Measurements from ENCODE around the gene TTC13. TPM values are rescaled to one million over a fixed set of nuclear protein-coding genes. Genes with fewer than 3 reads are reported as not detected.

TTC13 gene
- total RNA-seq, 1 donor from 2014 or later: 23.0 TPM

DNA sequence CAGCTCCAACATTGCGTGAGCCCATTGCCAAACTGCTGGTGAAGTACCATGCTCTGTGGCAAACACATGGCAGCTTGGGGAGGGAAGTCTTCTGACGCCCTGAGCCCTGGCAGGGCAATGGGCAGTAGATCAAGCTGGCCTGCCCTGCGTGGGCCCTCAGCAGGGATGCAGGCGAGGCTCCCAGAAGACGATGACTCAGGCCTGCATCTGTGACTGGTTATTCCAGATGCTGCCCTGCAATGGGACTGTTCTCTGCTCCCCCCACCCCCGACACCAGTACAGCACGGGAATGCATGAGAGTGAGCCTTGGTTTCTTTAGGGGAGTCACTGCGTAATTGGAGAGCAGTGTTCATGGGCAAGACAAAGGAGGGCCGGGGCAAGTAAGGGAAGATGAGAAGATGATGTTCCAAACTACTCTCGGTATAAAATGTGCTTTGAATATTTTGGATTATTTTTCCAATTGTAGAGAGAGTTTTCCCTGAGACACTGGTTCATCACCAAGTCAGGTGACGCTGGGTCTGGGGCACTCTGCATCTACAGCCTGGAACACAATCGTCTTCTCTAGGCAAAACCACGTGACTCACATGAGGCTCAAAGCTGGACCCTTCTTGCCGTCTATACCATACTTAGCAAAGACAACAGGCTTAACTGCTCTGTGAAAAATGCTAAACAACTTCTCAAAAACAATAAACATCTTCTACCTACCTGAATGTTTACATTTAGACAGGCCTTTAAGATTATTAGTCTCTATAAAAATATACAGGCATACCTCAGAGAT, 101.3 kb downstream of the TTC13 start:
- H3K4me3 Mint-ChIP-seq: no peak overlapping the region
- no peak for TF ChIP-seq EZH2phosphoT487 (IDR thresholded peaks at IDR 0.05)
- TF ChIP-seq, protein P1, sequence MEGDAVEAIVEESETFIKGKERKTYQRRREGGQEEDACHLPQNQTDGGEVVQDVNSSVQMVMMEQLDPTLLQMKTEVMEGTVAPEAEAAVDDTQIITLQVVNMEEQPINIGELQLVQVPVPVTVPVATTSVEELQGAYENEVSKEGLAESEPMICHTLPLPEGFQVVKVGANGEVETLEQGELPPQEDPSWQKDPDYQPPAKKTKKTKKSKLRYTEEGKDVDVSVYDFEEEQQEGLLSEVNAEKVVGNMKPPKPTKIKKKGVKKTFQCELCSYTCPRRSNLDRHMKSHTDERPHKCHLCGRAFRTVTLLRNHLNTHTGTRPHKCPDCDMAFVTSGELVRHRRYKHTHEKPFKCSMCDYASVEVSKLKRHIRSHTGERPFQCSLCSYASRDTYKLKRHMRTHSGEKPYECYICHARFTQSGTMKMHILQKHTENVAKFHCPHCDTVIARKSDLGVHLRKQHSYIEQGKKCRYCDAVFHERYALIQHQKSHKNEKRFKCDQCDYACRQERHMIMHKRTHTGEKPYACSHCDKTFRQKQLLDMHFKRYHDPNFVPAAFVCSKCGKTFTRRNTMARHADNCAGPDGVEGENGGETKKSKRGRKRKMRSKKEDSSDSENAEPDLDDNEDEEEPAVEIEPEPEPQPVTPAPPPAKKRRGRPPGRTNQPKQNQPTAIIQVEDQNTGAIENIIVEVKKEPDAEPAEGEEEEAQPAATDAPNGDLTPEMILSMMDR (IDR thresholded peaks at IDR 0.05): no peak
- TF ChIP-seq EZH2 (IDR thresholded peaks at IDR 0.05): no peak
- no peaks in the 10 kb centered on the region for H3K9me3 ChIP-seq (ENCODE audit: low read depth)
- no peaks in the 10 kb centered on the region for H3F3A ChIP-seq (ENCODE audit: low read depth)
- H3K9ac ChIP-seq: no peak overlapping the region
- H4K20me1 ChIP-seq (ENCODE audit: low read depth): no peaks in the 10 kb centered on the region
- H3K36me3 ChIP-seq: no peaks in the 10 kb centered on the region
- H3K4me3 ChIP-seq: no peak overlapping the region
- H3K9me3 Mint-ChIP-seq: no peaks in the 10 kb centered on the region
- no peaks in the 10 kb centered on the region for H3K27me3 ChIP-seq
- peaks cover 6% of the 10 kb centered on the region for H3K36me3 Mint-ChIP-seq
- H3K27me3 Mint-ChIP-seq (ENCODE audit: insufficient read depth, low read depth): peaks cover 17% of the 10 kb centered on the region
- H3K4me1 Mint-ChIP-seq: peaks cover 36% of the 10 kb centered on the region
- no peak overlapping the region for H2AFZ ChIP-seq (replicated peaks)
- H3K27ac ChIP-seq: no peak overlapping the region
- H3K4me1 ChIP-seq: peaks cover 17% of the 10 kb centered on the region
- DNase-seq (ENCODE audit: low spot score): no peak
- H3K79me2 ChIP-seq (ENCODE audit: low read depth): no peaks in the 10 kb centered on the region
- no peak overlapping the region for H3K27ac Mint-ChIP-seq
- no peak overlapping the region for H3K4me2 ChIP-seq

DNA sequence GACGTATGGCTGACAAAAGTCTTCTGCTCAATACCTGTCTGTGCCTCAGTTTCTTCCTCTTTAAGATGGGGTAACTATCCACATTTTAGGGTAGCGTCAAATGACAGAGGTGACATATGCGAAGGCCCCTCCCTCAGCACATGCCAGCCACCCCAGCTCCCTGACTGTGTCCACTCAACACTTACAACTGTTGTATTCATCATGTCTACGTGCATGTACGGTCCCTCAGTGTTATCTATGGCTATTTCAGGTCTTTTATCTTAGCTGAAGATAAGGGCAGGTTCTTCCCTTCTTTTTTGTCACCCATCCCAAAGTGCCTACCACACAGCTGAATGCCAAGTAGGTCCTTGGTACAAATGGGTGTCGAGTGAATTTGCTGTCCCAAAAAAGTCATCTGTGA, 102.0 kb downstream of the TTC13 start:
- Mint-ChIP-seq H3K4me3 (no peak overlapping the region), H3K36me3 (peaks cover 6% of the 10 kb centered on the region), H3K27ac (no peak overlapping the region), H3K4me1 (peaks cover 34% of the 10 kb centered on the region), H3K9me3 (no peaks in the 10 kb centered on the region), H3K27me3 (ENCODE audit: insufficient read depth, low read depth) (peaks cover 15% of the 10 kb centered on the region)
- Histone ChIP-seq H3K79me2 (ENCODE audit: low read depth) (no peaks in the 10 kb centered on the region), H3F3A (ENCODE audit: low read depth) (no peaks in the 10 kb centered on the region), H3K27ac (no peak overlapping the region), H3K4me3 (no peak overlapping the region), H3K9ac (no peak overlapping the region), H3K4me2 (no peak overlapping the region), H2AFZ (replicated peaks) (no peak overlapping the region), H3K36me3 (no peaks in the 10 kb centered on the region), H3K9me3 (ENCODE audit: low read depth) (no peaks in the 10 kb centered on the region), H4K20me1 (ENCODE audit: low read depth) (no peaks in the 10 kb centered on the region), H3K27me3 (no peaks in the 10 kb centered on the region), H3K4me1 (peaks cover 16% of the 10 kb centered on the region)
- no peak for DNase-seq (ENCODE audit: low spot score)
- TF ChIP-seq EZH2phosphoT487 (IDR thresholded peaks at IDR 0.05) (no peak), EZH2 (IDR thresholded peaks at IDR 0.05) (no peak)
- TF ChIP-seq, protein P1 (IDR thresholded peaks at IDR 0.05): no peak

DNA sequence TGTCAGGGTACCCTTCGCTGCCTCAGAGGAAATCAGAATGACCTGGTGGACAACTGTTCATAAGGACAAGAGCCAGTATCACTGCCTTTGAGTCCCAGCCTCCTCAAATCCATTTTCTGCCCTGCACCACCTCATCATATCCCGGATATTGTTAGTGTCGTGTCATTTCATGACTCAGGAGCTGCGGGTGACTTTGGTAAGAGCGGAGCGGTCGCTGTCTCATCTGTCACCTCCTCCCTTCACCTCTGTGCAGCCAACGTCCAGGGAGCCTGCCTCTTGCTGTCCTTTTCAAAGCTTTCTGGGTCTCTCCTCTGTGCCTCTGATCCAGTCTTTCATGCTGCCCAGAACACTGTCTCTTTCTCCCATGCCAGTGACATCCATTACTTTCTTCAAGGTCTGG, 103.3 kb downstream of the TTC13 start:
- no peak overlapping the region for H3K4me2 ChIP-seq
- H3F3A ChIP-seq (ENCODE audit: low read depth): no peaks in the 10 kb centered on the region
- no peak overlapping the region for H3K4me3 Mint-ChIP-seq
- H3K9ac ChIP-seq: no peak overlapping the region
- H3K36me3 Mint-ChIP-seq: peaks cover 6% of the 10 kb centered on the region
- H2AFZ ChIP-seq (replicated peaks): no peak overlapping the region
- peaks cover 24% of the 10 kb centered on the region for H3K4me1 Mint-ChIP-seq
- no peak overlapping the region for H3K27ac Mint-ChIP-seq
- TF ChIP-seq, protein P1 (IDR thresholded peaks at IDR 0.05): no peak
- no peak for TF ChIP-seq EZH2 (IDR thresholded peaks at IDR 0.05)
- no peak for TF ChIP-seq EZH2phosphoT487 (IDR thresholded peaks at IDR 0.05)
- no peak overlapping the region for H3K4me3 ChIP-seq
- peaks cover 16% of the 10 kb centered on the region for H3K4me1 ChIP-seq
- H3K79me2 ChIP-seq (ENCODE audit: low read depth): no peaks in the 10 kb centered on the region
- no peaks in the 10 kb centered on the region for H3K9me3 ChIP-seq (ENCODE audit: low read depth)
- peaks cover 6% of the 10 kb centered on the region for H3K27me3 Mint-ChIP-seq (ENCODE audit: insufficient read depth, low read depth)
- H3K27me3 ChIP-seq: no peaks in the 10 kb centered on the region
- no peaks in the 10 kb centered on the region for H3K9me3 Mint-ChIP-seq
- no peaks in the 10 kb centered on the region for H3K36me3 ChIP-seq
- no peak overlapping the region for H3K27ac ChIP-seq
- no peak for DNase-seq (ENCODE audit: low spot score)
- no peaks in the 10 kb centered on the region for H4K20me1 ChIP-seq (ENCODE audit: low read depth)
